ENCODE results near the gene PLK3. TPM values are rescaled to one million over a fixed set of nuclear protein-coding genes. Genes with fewer than 3 reads are reported as not detected.
A peak's percentile ranks its signal among the peaks of the same experiment; 100 is the strongest.
"Not testable (repeated sequence)": the region's sequence is repeated elsewhere in the genome, so short reads cannot be mapped to it uniquely, and the experiment has no call there.

PLK3 gene
- total and polyA plus RNA-seq, 2 donors (not counting 3 experiments of a cell fraction or from before 2014, with no cell fraction given): 55.0 to 66.7 TPM

GRCh38 chr1:44810101-44810761 is 10.1 kb downstream of the PLK3 start:
- DNase-seq (ENCODE audit: low read depth, low spot score) (peak; percentile 32), FAIRE-seq (no peak)
- peaks cover 67% of the 10 kb centered on the region for H3K4me1 ChIP-seq (ENCODE audit: control insufficient read depth, extremely low read depth, insufficient read depth, low read length)
- ChIA-PET POLR2A (interaction anchor here (1.0 to 4.3 kb wide), 3 partner anchors 10 to 13 kb away, joined by 6 to 97 read pairs (median 75); partner anchors contain the start of gene PLK3), CTCF (interaction anchor here (1.0 to 3.0 kb wide), 6 partner anchors 9 to 22 kb away, joined by 3 to 50 read pairs (median 8); partner anchors contain the start of genes BEST4 and PLK3)
- H4K20me1 ChIP-seq (replicated peaks; ENCODE audit: control insufficient read depth, extremely low read depth, insufficient read depth, low read length): no peaks in the 10 kb centered on the region
- peaks cover 4 to 19% of the 10 kb centered on the region in 2 experiments for H3K36me3 ChIP-seq (ENCODE audit: control insufficient read depth in 2 of 2, extremely low read depth in 1 of 2, insufficient read depth in 2 of 2, low read length in 2 of 2)
- no TSS peak for BruUV-seq (replicated peaks)
- TF ChIP-seq POLR2AphosphoS5 (IDR thresholded peaks at IDR 0.05; ENCODE audit: insufficient read depth, low read depth, low read length): no peak
- TF ChIP-seq POLR2A (IDR thresholded peaks at IDR 0.05; ENCODE audit: low read depth, low read length): peak; percentile 9
- TF ChIP-seq GATA2 (IDR thresholded peaks at IDR 0.05; ENCODE audit: insufficient read depth, insufficient read length, low read depth, low read length): no peak
- H3K4me2 ChIP-seq (ENCODE audit: insufficient read depth, low read length): peak overlapping the region; percentile 71
- no peaks in the 10 kb centered on the region for H3K9me3 ChIP-seq (replicated peaks; ENCODE audit: control insufficient read depth, insufficient read depth, low read length)
- dilution Hi-C loops (cut with MboI; ENCODE audit: extremely low pct_ligation_motif_present, low sequenced_read_pairs): no loop called here
- peak overlapping the region in 2 of 3 experiments; percentile 50 to 60 for H3K4me3 ChIP-seq (replicated peaks in 1 of 3; ENCODE audit: insufficient read depth in 1 of 3, low read depth in 1 of 3, low read length in 3 of 3)
- intact Hi-C loops (cut with micrococcal nuclease): no loop called here
- H3K9ac ChIP-seq (replicated peaks; ENCODE audit: extremely low read depth, insufficient read depth, low read length): peak overlapping the region; percentile 99
- no peak overlapping the region for H2AFZ ChIP-seq (ENCODE audit: low read depth, low read length)
- no peaks in the 10 kb centered on the region for H3K27me3 ChIP-seq (ENCODE audit: control insufficient read depth in 2 of 2, insufficient read depth in 2 of 2, low read length in 2 of 2)
- peak overlapping the region; percentile 100 for H3K27ac ChIP-seq (ENCODE audit: insufficient read depth, low read depth, low read length)
- peaks cover 31% of the 10 kb centered on the region for H3K79me2 ChIP-seq (ENCODE audit: control insufficient read depth, insufficient read depth, low read length)
- no peaks in the 10 kb centered on the region for H3K9me1 ChIP-seq (replicated peaks; ENCODE audit: control insufficient read depth, extremely low read depth, insufficient read depth, low read length)

DNA sequence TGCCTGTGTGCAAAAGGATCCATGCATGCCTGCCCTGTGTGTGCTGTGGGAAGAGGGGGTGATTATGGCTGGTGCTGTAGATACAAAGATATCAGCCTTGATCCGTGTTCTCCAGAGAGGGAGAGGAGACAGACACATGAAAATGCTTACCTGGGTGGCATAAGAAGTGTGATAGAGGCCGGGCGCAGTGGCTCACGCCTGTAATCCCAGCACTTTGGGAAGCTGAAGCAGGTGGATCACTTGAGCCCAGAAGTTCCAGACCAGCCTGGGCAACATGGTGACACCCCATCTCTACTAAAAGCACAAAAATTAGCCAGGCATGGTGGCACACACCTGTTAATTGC is 10.6 kb downstream of the PLK3 start:
- H3K9me3 ChIP-seq (replicated peaks; ENCODE audit: control insufficient read depth, insufficient read depth, low read length); FAIRE-seq; H4K20me1 ChIP-seq (replicated peaks; ENCODE audit: control insufficient read depth, extremely low read depth, insufficient read depth, low read length); dilution Hi-C loops (cut with MboI; ENCODE audit: extremely low pct_ligation_motif_present, low sequenced_read_pairs); BruUV-seq (replicated peaks); DNase-seq (ENCODE audit: low read depth, low spot score); H3K27me3 ChIP-seq (ENCODE audit: control insufficient read depth in 2 of 2, insufficient read depth in 2 of 2, low read length in 2 of 2); H2AFZ ChIP-seq (ENCODE audit: low read depth, low read length); H3K9me1 ChIP-seq (replicated peaks; ENCODE audit: control insufficient read depth, extremely low read depth, insufficient read depth, low read length): not testable (repeated sequence)
- peaks cover 5 to 15% of the 10 kb centered on the region in 2 experiments for H3K36me3 ChIP-seq (ENCODE audit: control insufficient read depth in 2 of 2, extremely low read depth in 1 of 2, insufficient read depth in 2 of 2, low read length in 2 of 2)
- peak overlapping the region; percentile 100 for H3K27ac ChIP-seq (ENCODE audit: insufficient read depth, low read depth, low read length)
- peaks cover 28% of the 10 kb centered on the region for H3K79me2 ChIP-seq (ENCODE audit: control insufficient read depth, insufficient read depth, low read length)
- CTCF ChIA-PET: interaction anchor here (3.0 kb wide), 1 partner anchor 11 kb away, joined by 50 read pairs; the partner anchor contains the start of gene PLK3
- H3K4me1 ChIP-seq (ENCODE audit: control insufficient read depth, extremely low read depth, insufficient read depth, low read length): peaks cover 66% of the 10 kb centered on the region
- peak overlapping the region; percentile 71 for H3K4me2 ChIP-seq (ENCODE audit: insufficient read depth, low read length)
- peak overlapping the region in 1 of 3 experiments; percentile 50 for H3K4me3 ChIP-seq (replicated peaks in 1 of 3; ENCODE audit: insufficient read depth in 1 of 3, low read depth in 1 of 3, low read length in 3 of 3)
- POLR2A ChIA-PET: interaction anchor here (4.3 kb wide), 2 partner anchors 10 kb away, joined by 75 to 97 read pairs; partner anchors contain the start of gene PLK3
- intact Hi-C loops (cut with micrococcal nuclease): loop anchor here (1.0 kb wide), 1 partner anchor 9 kb away; no protein-coding TSS in a partner anchor
- peak overlapping the region; percentile 99 for H3K9ac ChIP-seq (replicated peaks; ENCODE audit: extremely low read depth, insufficient read depth, low read length)
